SKM-1 (cell line): ENCODE measurements around the gene SLC26A8.

Experiments used
- DNase-seq: peaks from one replicate; lab custom pipeline; 2025; ENCODE audit not compliant: unreplicated experiment; lab: John Stamatoyannopoulos, UW

SLC26A8 gene, protein sequence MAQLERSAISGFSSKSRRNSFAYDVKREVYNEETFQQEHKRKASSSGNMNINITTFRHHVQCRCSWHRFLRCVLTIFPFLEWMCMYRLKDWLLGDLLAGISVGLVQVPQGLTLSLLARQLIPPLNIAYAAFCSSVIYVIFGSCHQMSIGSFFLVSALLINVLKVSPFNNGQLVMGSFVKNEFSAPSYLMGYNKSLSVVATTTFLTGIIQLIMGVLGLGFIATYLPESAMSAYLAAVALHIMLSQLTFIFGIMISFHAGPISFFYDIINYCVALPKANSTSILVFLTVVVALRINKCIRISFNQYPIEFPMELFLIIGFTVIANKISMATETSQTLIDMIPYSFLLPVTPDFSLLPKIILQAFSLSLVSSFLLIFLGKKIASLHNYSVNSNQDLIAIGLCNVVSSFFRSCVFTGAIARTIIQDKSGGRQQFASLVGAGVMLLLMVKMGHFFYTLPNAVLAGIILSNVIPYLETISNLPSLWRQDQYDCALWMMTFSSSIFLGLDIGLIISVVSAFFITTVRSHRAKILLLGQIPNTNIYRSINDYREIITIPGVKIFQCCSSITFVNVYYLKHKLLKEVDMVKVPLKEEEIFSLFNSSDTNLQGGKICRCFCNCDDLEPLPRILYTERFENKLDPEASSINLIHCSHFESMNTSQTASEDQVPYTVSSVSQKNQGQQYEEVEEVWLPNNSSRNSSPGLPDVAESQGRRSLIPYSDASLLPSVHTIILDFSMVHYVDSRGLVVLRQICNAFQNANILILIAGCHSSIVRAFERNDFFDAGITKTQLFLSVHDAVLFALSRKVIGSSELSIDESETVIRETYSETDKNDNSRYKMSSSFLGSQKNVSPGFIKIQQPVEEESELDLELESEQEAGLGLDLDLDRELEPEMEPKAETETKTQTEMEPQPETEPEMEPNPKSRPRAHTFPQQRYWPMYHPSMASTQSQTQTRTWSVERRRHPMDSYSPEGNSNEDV

GRCh38 chr6:36023996-36024795, at the start of gene SLC26A8:
SLC26A8 (minus strand) TSS chr6:36024641; CDS start chr6:36019707, 4,934 bp downstream.
- no peak for DNase-seq

- DNase-seq, result no peak
Measured at GRCh38 chr6:36073587-36073986, 49.1 kb upstream of the SLC26A8 start.

DNA sequence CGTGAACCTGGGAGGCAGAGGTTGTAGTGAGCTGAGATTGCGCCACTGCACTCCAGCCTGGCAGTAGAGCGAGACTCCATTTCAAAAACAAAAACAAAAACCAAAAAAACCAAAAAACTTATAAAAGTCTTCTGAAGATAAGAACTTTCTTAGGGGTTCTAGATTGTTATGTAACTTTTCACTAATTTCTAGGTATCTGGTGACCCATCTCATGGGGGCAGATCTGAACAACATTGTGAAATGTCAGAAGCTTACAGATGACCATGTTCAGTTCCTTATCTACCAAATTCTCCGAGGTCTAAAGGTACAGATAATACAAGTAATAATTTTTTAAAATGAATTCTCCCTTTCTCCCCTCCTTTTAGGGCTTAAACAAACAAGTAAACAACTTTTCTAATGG, 48.2 kb upstream of the SLC26A8 start:
- DNase-seq, result no peak

- no peak for DNase-seq
Measured at GRCh38 chr6:36071714-36072113, 47.3 kb upstream of the SLC26A8 start.

GRCh38 chr6:36071281-36071680, 46.8 kb upstream of the SLC26A8 start:
- DNase-seq, result no peak

DNA sequence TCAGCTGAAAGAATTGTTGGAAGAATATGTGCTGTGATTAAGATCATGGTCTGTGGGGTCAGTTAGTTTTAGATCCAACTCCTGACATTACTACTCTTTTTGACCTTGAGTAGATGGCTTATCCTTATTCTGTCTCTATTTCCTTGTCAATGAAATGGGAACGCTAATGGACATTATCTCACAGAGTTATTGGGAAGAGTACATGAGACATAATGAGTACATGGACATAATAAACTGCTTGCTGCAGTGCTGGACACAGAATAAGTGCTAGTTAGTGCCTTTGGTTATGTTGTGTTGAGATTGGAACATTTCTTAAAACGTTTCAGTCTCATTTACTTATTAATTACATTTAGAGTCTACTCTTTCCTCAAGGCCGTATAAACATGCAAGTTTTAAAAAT, 45.8 kb upstream of the SLC26A8 start:
- DNase-seq, result no peak

GRCh38 chr6:36069573-36069972, 45.1 kb upstream of the SLC26A8 start:
- no peak for DNase-seq

DNA sequence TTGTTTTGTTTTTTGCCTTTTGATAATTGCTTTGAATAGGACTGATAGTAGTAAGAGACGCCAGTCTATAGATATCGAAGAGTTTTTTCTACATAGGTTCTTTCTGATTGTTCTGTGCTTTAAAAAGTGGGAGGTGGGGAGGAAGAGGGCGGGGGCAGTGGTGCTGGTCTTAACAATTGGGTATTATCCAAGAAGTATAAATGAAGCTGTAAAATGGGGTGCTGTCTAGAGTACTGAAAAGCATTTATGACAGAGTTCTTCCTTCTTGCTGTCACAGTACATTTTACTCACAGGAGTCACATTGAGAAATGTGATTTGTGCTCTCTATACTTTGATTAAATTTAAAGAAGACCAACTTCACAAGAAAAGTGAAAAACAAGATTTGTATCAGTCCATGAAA, 44.1 kb upstream of the SLC26A8 start:
- no peak for DNase-seq

- DNase-seq, result no peak
Measured at GRCh38 chr6:36068012-36068392, 43.6 kb upstream of the SLC26A8 start.

DNA sequence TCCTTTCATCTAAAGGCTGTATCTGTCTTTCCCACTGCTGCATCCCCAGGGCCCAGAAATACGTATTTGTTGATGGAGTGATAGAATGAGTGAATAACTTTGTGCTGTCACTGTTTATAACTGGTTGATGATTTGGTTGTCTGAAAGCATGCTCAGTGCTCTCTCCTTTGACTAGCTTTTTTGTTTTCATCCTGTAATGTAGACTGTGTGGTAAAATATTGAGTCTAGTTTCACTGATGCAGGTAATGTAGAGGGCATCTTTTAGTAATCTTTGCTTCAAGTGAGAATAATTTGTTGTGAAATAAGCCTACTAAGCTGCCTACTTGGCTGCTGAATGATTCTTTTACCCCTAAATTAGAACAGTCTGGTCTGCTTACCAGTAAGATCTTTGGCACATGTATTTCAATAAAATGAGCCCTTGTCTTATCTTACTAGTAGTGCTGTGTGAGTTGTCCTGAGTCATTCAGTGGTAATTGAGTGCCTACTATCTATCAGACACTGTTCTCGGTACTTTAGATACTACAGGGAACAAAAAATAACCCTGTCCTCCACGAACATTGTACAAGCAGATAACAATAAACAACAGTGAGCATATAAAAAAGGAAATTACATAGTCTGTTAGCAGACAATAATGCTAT, 43.1 kb upstream of the SLC26A8 start:
- DNase-seq, result no peak

- no peak for DNase-seq
Measured at GRCh38 chr6:36066817-36067216, 42.4 kb upstream of the SLC26A8 start.

DNA sequence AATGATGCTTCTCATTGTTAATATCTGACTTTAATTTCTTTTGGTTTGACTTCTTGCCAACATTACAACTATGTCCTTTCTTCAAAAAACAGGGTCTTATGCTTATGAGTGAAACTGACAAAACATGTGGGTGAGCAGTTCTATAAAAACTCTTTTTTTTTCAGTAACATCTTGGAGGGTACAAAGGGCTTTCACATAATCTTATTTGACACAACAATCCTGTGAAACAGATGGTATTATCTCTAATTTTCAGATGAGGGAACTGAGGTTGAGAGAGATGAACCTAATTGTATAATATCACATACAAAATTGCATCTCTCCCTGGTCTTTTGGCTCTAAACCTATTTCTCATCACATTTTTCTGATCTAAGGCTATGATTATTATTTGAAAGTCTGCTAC, 41.5 kb upstream of the SLC26A8 start:
- DNase-seq, result no peak

- no peak for DNase-seq
Measured at GRCh38 chr6:36064770-36065396, 40.4 kb upstream of the SLC26A8 start.

- DNase-seq, result no peak
Measured at GRCh38 chr6:36063318-36064060, 39.0 kb upstream of the SLC26A8 start.

DNA sequence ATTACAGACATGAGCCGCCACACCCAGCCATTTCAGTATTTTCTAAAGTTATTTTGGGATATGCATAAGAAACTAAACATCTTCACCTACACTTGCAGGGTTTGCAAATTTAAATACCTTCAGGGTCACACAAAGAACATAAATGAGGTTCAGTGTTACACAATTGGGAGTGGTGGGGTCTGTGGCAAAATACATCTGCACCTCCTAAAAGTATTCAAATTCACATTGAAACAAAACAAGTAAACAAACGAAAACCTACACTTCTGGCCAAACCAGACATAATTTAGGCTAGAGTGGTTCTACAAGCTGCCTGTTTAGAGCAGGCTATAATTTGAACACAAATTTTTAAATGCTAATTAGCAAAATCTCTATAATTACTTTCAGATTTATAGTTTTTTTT, 37.8 kb upstream of the SLC26A8 start:
- DNase-seq, result no peak

GRCh38 chr6:36061236-36061635, 36.8 kb upstream of the SLC26A8 start:
- DNase-seq, result no peak

DNA sequence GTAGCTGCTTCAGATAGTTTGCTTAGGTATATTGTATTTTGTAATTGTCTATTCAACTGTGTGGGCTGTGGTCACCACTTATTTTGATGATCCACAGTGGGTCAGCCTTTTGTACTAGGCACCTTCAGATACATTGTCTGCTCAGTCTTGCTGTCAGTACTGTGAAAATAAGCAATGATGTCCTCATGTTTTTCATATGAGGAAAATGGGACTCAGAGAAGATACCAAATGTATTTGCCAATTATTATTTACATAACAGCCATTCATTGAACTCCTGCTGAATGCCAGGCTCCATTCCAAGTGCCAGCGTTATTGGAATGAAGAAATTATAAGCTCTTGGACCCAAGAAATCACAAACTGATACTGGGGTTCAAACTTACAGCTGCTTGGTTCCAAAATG, 31.7 kb upstream of the SLC26A8 start:
- no peak for DNase-seq

GRCh38 chr6:36054956-36055355, 30.5 kb upstream of the SLC26A8 start:
- DNase-seq, result no peak

GRCh38 chr6:36054415-36054814, 30.0 kb upstream of the SLC26A8 start:
- DNase-seq, result no peak

- DNase-seq, result no peak
Measured at GRCh38 chr6:36053878-36054277, 29.4 kb upstream of the SLC26A8 start.
